CD8-positive, alpha-beta memory T cell (primary cell): ENCODE measurements around the gene KRTAP9-7. TPM values are rescaled to one million over a fixed set of nuclear protein-coding genes. Genes with fewer than 3 reads are reported as not detected.
A peak's percentile ranks its signal among the peaks of the same experiment; 100 is the strongest.

Source experiments
- CTCF ChIA-PET: fragments of 350-600 bp; sonication (Branson Sonifier 250); formaldehyde crosslinking; loops from one replicate; lab custom pipeline; 2021; ENCODE audit warnings: antibody characterized with exemption; lab: Charles Lee
- POLR2A ChIA-PET: fragments of 350-600 bp; sonication (Branson Sonifier 250); formaldehyde crosslinking; loops from one replicate; lab custom pipeline; 2021; ENCODE audit warnings: antibody characterized with exemption; lab: Charles Lee
- DNase-seq, 5 donors: peaks; one replicate each; pipeline versions ENCODE4 v3.0.0 to v3.0.0-alpha.2; 2020 to 2022; ENCODE audit warnings: mixed read lengths in 1 of 5
- H3K27ac ChIP-seq: one replicate; pipeline ENCODE4 v1.7.0; 2013; ENCODE audit warnings: low read depth, mild to moderate bottlenecking, low read length, moderate library complexity
- H3K27me3 ChIP-seq: 2 replicates; pipeline ENCODE4 v1.7.0; 2013; ENCODE audit warnings: low read length, mild to moderate bottlenecking; ENCODE audit not compliant: insufficient read depth, poor library complexity, severe bottlenecking
- H3K36me3 ChIP-seq: 2 replicates; pipeline ENCODE4 v1.7.0; 2013; ENCODE audit warnings: mild to moderate bottlenecking, low read length, moderate library complexity; ENCODE audit not compliant: insufficient read depth
- H3K4me1 ChIP-seq: 2 replicates; pipeline ENCODE4 v1.7.0; 2013; ENCODE audit warnings: mild to moderate bottlenecking, low read length, moderate library complexity; ENCODE audit not compliant: insufficient read depth
- H3K4me3 ChIP-seq: 2 replicates; pipeline ENCODE4 v1.7.0; 2013; ENCODE audit warnings: mild to moderate bottlenecking, low read length
- H3K9me3 ChIP-seq: 2 replicates; pipeline ENCODE4 v1.7.0; 2013; ENCODE audit warnings: mild to moderate bottlenecking, low read length
- H3K27ac Mint-ChIP-seq, 8 donors: one replicate each; pipeline ENCODE4 v1.8.0; 2020 to 2021; ENCODE audit warnings: mixed read lengths in 8 of 8, mild to moderate bottlenecking in 6 of 8, inconsistent platforms in 3 of 8, moderate library complexity in 3 of 8
- H3K27me3 Mint-ChIP-seq, 2 donors: one replicate each; pipeline ENCODE4 v1.8.0; 2020 to 2021; ENCODE audit warnings: mixed read lengths in 2 of 2, mild to moderate bottlenecking in 1 of 2, moderate library complexity in 1 of 2
- H3K36me3 Mint-ChIP-seq, 3 donors: one replicate each; pipeline ENCODE4 v1.8.0; 2020 to 2021; ENCODE audit warnings: mixed read lengths in 3 of 3, inconsistent platforms in 1 of 3, mild to moderate bottlenecking in 1 of 3
- H3K4me1 Mint-ChIP-seq, 3 donors: one replicate each; pipeline ENCODE4 v1.8.0; 2020 to 2021; ENCODE audit warnings: mixed read lengths in 3 of 3, inconsistent platforms in 1 of 3, mild to moderate bottlenecking in 1 of 3
- H3K4me3 Mint-ChIP-seq, 7 donors: one replicate each; pipeline ENCODE4 v1.8.0; 2020 to 2021; ENCODE audit warnings: mixed read lengths in 7 of 7, mild to moderate bottlenecking in 6 of 7, moderate library complexity in 4 of 7, inconsistent platforms in 2 of 7
- H3K9me3 Mint-ChIP-seq, 5 donors: one replicate each; pipeline ENCODE4 v1.8.0; 2020 to 2022; ENCODE audit warnings: mixed read lengths in 5 of 5, mild to moderate bottlenecking in 3 of 5, moderate library complexity in 2 of 5, inconsistent platforms in 1 of 5
- polyA plus RNA-seq: library from polyadenylated mRNA; unstranded; fragments of 300-500 nt; fragmentation: Illumina TruSeq; gene quantifications from one replicate; pipeline ENCODE4 v1.2.3, GENCODE V29; 2021
- total RNA-seq, 2 experiments: library from RNA; stranded (reverse); gene quantifications; one replicate each; pipeline ENCODE4 v1.2.3, GENCODE V29; 2021

The KRTAP9-7 gene
- total and polyA plus RNA-seq, 3 experiments from 2014 or later: not detected

- no peak overlapping the region for H3K4me3 Mint-ChIP-seq
- DNase-seq: no peak
- CTCF ChIA-PET: no interaction called here
- peaks cover 5 to 20% (median 8%) of the 10 kb centered on the region in 3 donors for H3K4me1 Mint-ChIP-seq
- peaks cover 3 to 10% (median 4%) of the 10 kb centered on the region in 5 donors for H3K9me3 Mint-ChIP-seq
- Histone ChIP-seq H3K36me3 (no peaks in the 10 kb centered on the region), H3K4me1 (peaks cover 4% of the 10 kb centered on the region), H3K27me3 (no peaks in the 10 kb centered on the region), H3K9me3 (peaks cover 12% of the 10 kb centered on the region), H3K27ac (no peak overlapping the region), H3K4me3 (no peak overlapping the region)
- peaks cover 0 to 12% of the 10 kb centered on the region in 2 donors for H3K27me3 Mint-ChIP-seq
- no peak overlapping the region for H3K27ac Mint-ChIP-seq
- POLR2A ChIA-PET: no interaction called here
- H3K36me3 Mint-ChIP-seq: peaks cover 0 to 11% (median 2%) of the 10 kb centered on the region in 3 donors
Observed at GRCh38 chr17:41315814-41316445, 40.4 kb downstream of the KRTAP9-7 start.

GRCh38 chr17:41318231-41318630, 42.7 kb downstream of the KRTAP9-7 start:
- Mint-ChIP-seq H3K4me3 (no peak overlapping the region), H3K4me1 (peaks cover 16 to 26% (median 18%) of the 10 kb centered on the region in 3 donors), H3K9me3 (peaks cover 3 to 10% (median 4%) of the 10 kb centered on the region in 5 donors), H3K27ac (no peak overlapping the region), H3K36me3 (peaks cover 0 to 8% (median 0%) of the 10 kb centered on the region in 3 donors), H3K27me3 (peaks cover 0 to 12% of the 10 kb centered on the region in 2 donors)
- no peak overlapping the region for H3K27ac ChIP-seq
- H3K4me3 ChIP-seq: no peak overlapping the region
- peaks cover 11% of the 10 kb centered on the region for H3K4me1 ChIP-seq
- no peak for DNase-seq
- no peaks in the 10 kb centered on the region for H3K27me3 ChIP-seq
- peaks cover 12% of the 10 kb centered on the region for H3K9me3 ChIP-seq
- CTCF ChIA-PET: interaction anchor here (0.8 to 1.8 kb wide), 2 partner anchors 10 to 14 kb away, joined by 3 to 5 read pairs; no protein-coding TSS in a partner anchor
- POLR2A ChIA-PET: no interaction called here
- H3K36me3 ChIP-seq: no peaks in the 10 kb centered on the region

- H3K36me3 ChIP-seq: no peaks in the 10 kb centered on the region
- H3K9me3 ChIP-seq: peaks cover 12% of the 10 kb centered on the region
- no peaks in the 10 kb centered on the region for H3K27me3 ChIP-seq
- peak in 2 of 5 donors; percentile 46 to 61 for DNase-seq
- Mint-ChIP-seq H3K4me1 (peaks cover 40 to 62% (median 54%) of the 10 kb centered on the region in 3 donors), H3K36me3 (peaks cover 0 to 8% (median 0%) of the 10 kb centered on the region in 3 donors), H3K9me3 (peaks cover 3 to 10% (median 4%) of the 10 kb centered on the region in 5 donors), H3K4me3 (no peak overlapping the region), H3K27me3 (no peaks in the 10 kb centered on the region), H3K27ac (peak overlapping the region in 6 of 8 donors; percentile 71 to 96 (median 82))
- ChIA-PET CTCF (interaction anchor here (0.7 to 3.3 kb wide), 24 partner anchors 9 to 462 kb away, joined by 3 to 28 read pairs (median 4); partner anchors contain the start of genes KRTAP16-1 and KRTAP29-1), POLR2A (interaction anchor here (0.7 to 1.5 kb wide), 2 partner anchors 14 to 125 kb away, joined by 3 to 10 read pairs; partner anchors contain the start of gene KRTAP16-1)
- no peak overlapping the region for H3K27ac ChIP-seq
- H3K4me3 ChIP-seq: no peak overlapping the region
- H3K4me1 ChIP-seq: peaks cover 37% of the 10 kb centered on the region
Observed at GRCh38 chr17:41322094-41322902, 46.8 kb downstream of the KRTAP9-7 start.

- H3K4me1 Mint-ChIP-seq: peaks cover 40 to 64% (median 56%) of the 10 kb centered on the region in 3 donors
- Histone ChIP-seq H3K9me3 (peaks cover 12% of the 10 kb centered on the region), H3K36me3 (no peaks in the 10 kb centered on the region), H3K4me3 (no peak overlapping the region), H3K4me1 (peaks cover 46% of the 10 kb centered on the region), H3K27ac (no peak overlapping the region), H3K27me3 (no peaks in the 10 kb centered on the region)
- POLR2A ChIA-PET: interaction anchor here (1.5 kb wide), 1 partner anchor 15 kb away, joined by 10 read pairs; the partner anchor contains the start of gene KRTAP16-1
- H3K9me3 Mint-ChIP-seq: peaks cover 3 to 10% (median 4%) of the 10 kb centered on the region in 5 donors
- H3K27ac Mint-ChIP-seq: peak overlapping the region in 6 of 8 donors; percentile 73 to 96 (median 86)
- peaks cover 0 to 8% (median 0%) of the 10 kb centered on the region in 3 donors for H3K36me3 Mint-ChIP-seq
- no peaks in the 10 kb centered on the region for H3K27me3 Mint-ChIP-seq
- DNase-seq: no peak
- CTCF ChIA-PET: interaction anchor here (0.7 to 3.3 kb wide), 22 partner anchors 8 to 463 kb away, joined by 3 to 28 read pairs (median 4); partner anchors contain the start of genes KRTAP16-1 and KRTAP29-1
- H3K4me3 Mint-ChIP-seq: no peak overlapping the region
Observed at GRCh38 chr17:41322903-41323895, 47.7 kb downstream of the KRTAP9-7 start.

GRCh38 chr17:41324180-41325075, 48.9 kb downstream of the KRTAP9-7 start:
- peaks cover 45 to 72% (median 61%) of the 10 kb centered on the region in 3 donors for H3K4me1 Mint-ChIP-seq
- no peak for DNase-seq
- peaks cover 52% of the 10 kb centered on the region for H3K4me1 ChIP-seq

GRCh38 chr17:41325126-41325525, 49.6 kb downstream of the KRTAP9-7 start:
- H3K9me3 ChIP-seq: peaks cover 5% of the 10 kb centered on the region
- H3K4me1 ChIP-seq: peaks cover 52% of the 10 kb centered on the region
- H3K9me3 Mint-ChIP-seq: peaks cover 0 to 4% (median 0%) of the 10 kb centered on the region in 5 donors
- H3K4me3 ChIP-seq: no peak overlapping the region
- no peaks in the 10 kb centered on the region for H3K36me3 ChIP-seq
- no peaks in the 10 kb centered on the region for H3K27me3 ChIP-seq
- H3K4me3 Mint-ChIP-seq: no peak overlapping the region
- ChIA-PET POLR2A (no interaction called here), CTCF (interaction anchor here (1.2 kb wide), 1 partner anchor 341 kb away, joined by 3 read pairs; no protein-coding TSS in a partner anchor)
- H3K27me3 Mint-ChIP-seq: no peaks in the 10 kb centered on the region
- H3K27ac Mint-ChIP-seq: peak overlapping the region in 2 of 8 donors; percentile 26 to 52
- H3K36me3 Mint-ChIP-seq: no peaks in the 10 kb centered on the region
- DNase-seq: no peak
- H3K4me1 Mint-ChIP-seq: peaks cover 45 to 76% (median 61%) of the 10 kb centered on the region in 3 donors
- H3K27ac ChIP-seq: no peak overlapping the region

More at GRCh38 chr17:41324180-41325075, 48.9 kb downstream of the KRTAP9-7 start:
- Histone ChIP-seq H3K36me3 (no peaks in the 10 kb centered on the region), H3K9me3 (peaks cover 11% of the 10 kb centered on the region), H3K27me3 (no peaks in the 10 kb centered on the region), H3K27ac (no peak overlapping the region), H3K4me3 (no peak overlapping the region)
- H3K4me3 Mint-ChIP-seq: no peak overlapping the region
- no peaks in the 10 kb centered on the region for H3K27me3 Mint-ChIP-seq
- peaks cover 0 to 3% (median 0%) of the 10 kb centered on the region in 3 donors for H3K36me3 Mint-ChIP-seq
- H3K27ac Mint-ChIP-seq: peak overlapping the region in 6 of 8 donors; percentile 46 to 88 (median 66)
- peaks cover 2 to 6% (median 4%) of the 10 kb centered on the region in 5 donors for H3K9me3 Mint-ChIP-seq
- ChIA-PET POLR2A (no interaction called here), CTCF (interaction anchor here (1.5 to 2.3 kb wide), 3 partner anchors 7 to 167 kb away, joined by 4 to 18 read pairs (median 8); no protein-coding TSS in a partner anchor)
